GM12865 (cell line): Measurements from ENCODE around the gene GNAT3.

Experiments
- DNase-seq: peaks from one replicate; pipeline ENCODE4 v3.0.0; 2010; ENCODE audit warnings: low read depth
- H3K4me3 ChIP-seq: 2 replicates; pipeline ENCODE4 v1.5.1; 2011; ENCODE audit warnings: mild to moderate bottlenecking, low read depth, low read length, control low read depth
- CTCF ChIP-seq: IDR thresholded peaks from 2 replicates; pipeline ENCODE4 v1.5.1; 2011; ENCODE audit warnings: low read length, control low read depth, low read depth, inconsistent platforms; ENCODE audit not compliant: insufficient read depth; ENCODE audit errors: missing control alignments

GNAT3 gene

GRCh38 chr7:80526472-80526871, 14.6 kb upstream of the GNAT3 start:
- H3K4me3 ChIP-seq, result no peak overlapping the region
- no peak for TF ChIP-seq CTCF
- no peak for DNase-seq

GRCh38 chr7:80524693-80525092, 12.8 kb upstream of the GNAT3 start:
- no peak overlapping the region for H3K4me3 ChIP-seq
- DNase-seq, result no peak
- no peak for TF ChIP-seq CTCF

GRCh38 chr7:80521809-80522208, 9.9 kb upstream of the GNAT3 start:
- H3K4me3 ChIP-seq, result no peak overlapping the region
- TF ChIP-seq CTCF, result no peak
- no peak for DNase-seq

- DNase-seq, result no peak
- no peak for TF ChIP-seq CTCF
- no peak overlapping the region for H3K4me3 ChIP-seq
These were observed 8.3 kb upstream of the GNAT3 start for GRCh38 chr7:80520199-80520598.

- DNase-seq, result no peak
- H3K4me3 ChIP-seq, result no peak overlapping the region
- TF ChIP-seq CTCF, result no peak
These were observed 5.5 kb upstream of the GNAT3 start for GRCh38 chr7:80517282-80517747.

GRCh38 chr7:80515298-80515697, 3.4 kb upstream of the GNAT3 start:
- H3K4me3 ChIP-seq, result no peak overlapping the region
- no peak for DNase-seq
- TF ChIP-seq CTCF, result no peak

- H3K4me3 ChIP-seq, result no peak overlapping the region
- no peak for TF ChIP-seq CTCF
- no peak for DNase-seq
These were observed 1.8 kb downstream of the GNAT3 start for GRCh38 chr7:80510021-80510420.
